ENCODE measurements around the gene EIF4E1B.
"Not testable (repeated sequence)": the region's sequence is repeated elsewhere in the genome, so short reads cannot be mapped to it uniquely, and the experiment has no call there.

Gene EIF4E1B

DNA sequence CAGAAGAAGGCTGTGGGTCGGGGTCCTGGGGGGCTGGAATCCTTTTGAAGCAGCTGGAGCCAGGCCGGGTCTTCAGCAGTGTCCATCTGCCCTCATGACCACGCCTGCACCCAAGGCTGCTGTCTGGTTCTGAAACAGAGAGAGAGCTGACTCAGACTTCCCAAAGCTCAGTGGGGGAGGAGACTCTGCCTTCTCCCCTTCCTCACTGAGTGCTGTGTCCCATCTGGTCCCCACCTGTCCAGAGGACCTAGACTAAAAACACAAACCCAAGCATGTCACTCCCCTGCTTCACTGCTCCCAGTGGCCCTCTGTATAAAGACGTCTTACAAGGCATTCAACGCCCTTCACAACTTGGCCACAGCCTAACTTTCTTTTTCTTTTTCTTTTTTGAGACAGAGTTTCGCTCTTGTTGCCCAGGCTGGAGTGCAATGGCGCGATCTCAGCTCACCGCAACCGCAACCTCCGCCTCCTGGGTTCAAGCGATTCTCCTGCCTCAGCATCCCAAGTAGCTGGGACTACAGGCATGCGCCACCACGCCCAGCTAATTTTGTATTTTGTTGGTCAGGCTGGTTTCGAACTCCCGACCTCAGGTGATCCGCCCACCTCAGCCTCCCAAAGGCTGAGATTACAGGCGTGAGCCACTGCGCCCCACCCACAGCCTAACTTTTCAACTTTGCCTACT is 30.6 kb upstream of the EIF4E1B start:
- H2AK5ac ChIP-seq (ENCODE audit: low read length, severe bottlenecking); H3K4me3 ChIP-seq (ENCODE audit: insufficient read depth in 1 of 2, low read depth in 1 of 2, low read length in 2 of 2); H3K4ac ChIP-seq (ENCODE audit: low read depth in 1 of 2, low read length in 2 of 2); H2BK15ac ChIP-seq (ENCODE audit: low read depth, poor library complexity, severe bottlenecking); H3K9ac ChIP-seq (ENCODE audit: low read length); H4K8ac ChIP-seq (ENCODE audit: low read length); H2AFZ ChIP-seq (ENCODE audit: low read depth, low read length); H2BK12ac ChIP-seq (ENCODE audit: low read length in 2 of 2); H3K9me3 ChIP-seq (ENCODE audit: control insufficient read depth, low read length); H2BK5ac ChIP-seq (ENCODE audit: low read depth, low read length, poor library complexity, severe bottlenecking); H3K18ac ChIP-seq (ENCODE audit: low read depth in 1 of 2, low read length in 2 of 2); H3K23ac ChIP-seq (ENCODE audit: low read length in 2 of 2); H3K27ac ChIP-seq (ENCODE audit: low read length, poor library complexity, severe bottlenecking); H3K14ac ChIP-seq (ENCODE audit: low read length in 2 of 2); H4K91ac ChIP-seq (ENCODE audit: low read length); H2BK120ac ChIP-seq (ENCODE audit: low read depth, low read length); H3K4me2 ChIP-seq (ENCODE audit: low read length, poor library complexity, severe bottlenecking): not testable (repeated sequence)
- H3K79me1 ChIP-seq (replicated peaks; ENCODE audit: low read length, poor library complexity, severe bottlenecking) = peaks cover 46% of the 10 kb centered on the region
- DNase-seq = peak; percentile 23
- 90% methylated on average over 19 of the region's 19 CpGs for WGBS
- peaks cover 20% of the 10 kb centered on the region for H3K4me1 ChIP-seq (ENCODE audit: control insufficient read depth, insufficient read depth, low read depth, low read length)
- H3K27me3 ChIP-seq (ENCODE audit: control insufficient read depth in 1 of 2, insufficient read depth in 1 of 2, low read length in 2 of 2) = peaks cover 0 to 16% of the 10 kb centered on the region in 2 experiments
- peaks cover 9 to 25% of the 10 kb centered on the region in 2 experiments for H3K36me3 ChIP-seq (ENCODE audit: control insufficient read depth in 1 of 2, insufficient read depth in 2 of 2, low read depth in 1 of 2, low read length in 2 of 2)

DNA sequence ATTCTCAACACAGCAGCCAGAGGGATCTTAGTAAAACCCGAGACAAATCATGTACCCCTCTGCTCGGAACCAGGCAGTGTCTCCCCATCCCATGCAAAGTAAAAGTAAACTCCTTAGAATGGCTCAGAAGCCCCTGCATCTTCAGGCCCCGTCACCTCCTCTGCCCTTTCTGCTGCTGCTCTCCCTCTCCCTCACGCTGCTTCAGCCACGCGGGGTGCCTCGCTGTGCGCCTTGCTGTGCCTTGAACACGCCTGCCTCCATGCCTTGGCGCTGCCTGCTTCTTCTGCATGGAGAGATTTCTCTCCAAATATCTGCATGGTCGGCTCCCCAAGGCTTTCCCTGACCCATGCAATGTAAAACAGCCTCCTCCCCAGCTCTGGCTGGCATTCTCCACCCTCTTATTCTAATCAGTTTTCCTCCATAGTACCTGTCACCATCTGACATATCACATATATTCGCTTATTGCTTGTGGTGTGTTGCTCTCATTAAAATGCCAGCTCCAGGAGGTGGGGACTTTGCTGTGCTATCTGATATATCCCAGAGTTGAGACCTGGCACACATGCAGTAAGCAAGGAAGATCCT is 28.5 kb upstream of the EIF4E1B start:
- DNase-seq = no peak
- Histone ChIP-seq H3K36me3 (ENCODE audit: control insufficient read depth in 1 of 2, insufficient read depth in 2 of 2, low read depth in 1 of 2, low read length in 2 of 2) (peaks cover 9 to 26% of the 10 kb centered on the region in 2 experiments), H3K4ac (ENCODE audit: low read depth in 1 of 2, low read length in 2 of 2) (no peak overlapping the region), H3K27ac (ENCODE audit: low read length, poor library complexity, severe bottlenecking) (no peak overlapping the region), H3K18ac (ENCODE audit: low read depth in 1 of 2, low read length in 2 of 2) (no peak overlapping the region), H3K4me3 (ENCODE audit: insufficient read depth in 1 of 2, low read depth in 1 of 2, low read length in 2 of 2) (no peak overlapping the region), H2AFZ (ENCODE audit: low read depth, low read length) (no peak overlapping the region), H3K4me1 (ENCODE audit: control insufficient read depth, insufficient read depth, low read depth, low read length) (peaks cover 18% of the 10 kb centered on the region), H2BK120ac (ENCODE audit: low read depth, low read length) (no peak overlapping the region), H3K14ac (ENCODE audit: low read length in 2 of 2) (peak overlapping the region in 1 of 2 experiments; percentile 77), H2BK12ac (ENCODE audit: low read length in 2 of 2) (no peak overlapping the region), H3K27me3 (ENCODE audit: control insufficient read depth in 1 of 2, insufficient read depth in 1 of 2, low read length in 2 of 2) (peaks cover 0 to 13% of the 10 kb centered on the region in 2 experiments), H3K9me3 (ENCODE audit: control insufficient read depth, low read length) (no peaks in the 10 kb centered on the region), H2BK5ac (ENCODE audit: low read depth, low read length, poor library complexity, severe bottlenecking) (no peak overlapping the region), H3K23ac (ENCODE audit: low read length in 2 of 2) (no peak overlapping the region), H4K91ac (ENCODE audit: low read length) (no peak overlapping the region), H4K8ac (ENCODE audit: low read length) (no peak overlapping the region), H3K79me1 (replicated peaks; ENCODE audit: low read length, poor library complexity, severe bottlenecking) (peaks cover 51% of the 10 kb centered on the region), H3K4me2 (ENCODE audit: low read length, poor library complexity, severe bottlenecking) (no peak overlapping the region), H2AK5ac (ENCODE audit: low read length, severe bottlenecking) (no peak overlapping the region), H3K9ac (ENCODE audit: low read length) (no peak overlapping the region), H2BK15ac (ENCODE audit: low read depth, poor library complexity, severe bottlenecking) (no peak overlapping the region)
- 86% methylated on average over 12 of the region's 12 CpGs for WGBS

DNA sequence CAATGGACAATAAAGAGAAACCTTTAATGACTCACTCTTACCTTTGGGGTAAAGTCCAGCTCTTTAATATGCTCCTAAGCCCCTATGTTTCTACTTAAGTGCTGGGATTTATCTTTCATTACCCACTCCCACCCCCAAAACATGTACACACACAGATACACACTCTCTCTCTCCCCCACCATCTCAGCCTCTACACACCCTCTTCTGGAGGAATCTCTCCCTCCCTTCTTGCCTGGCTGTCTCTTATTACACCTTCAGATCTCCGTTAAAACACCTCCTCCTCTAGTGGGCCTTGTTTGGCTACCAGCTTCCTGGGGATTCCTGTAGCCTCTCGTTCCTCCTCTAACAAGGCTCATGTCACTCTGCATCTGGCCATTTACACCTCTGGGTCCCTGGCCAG is 27.4 kb upstream of the EIF4E1B start:
- DNase-seq = no peak

DNA sequence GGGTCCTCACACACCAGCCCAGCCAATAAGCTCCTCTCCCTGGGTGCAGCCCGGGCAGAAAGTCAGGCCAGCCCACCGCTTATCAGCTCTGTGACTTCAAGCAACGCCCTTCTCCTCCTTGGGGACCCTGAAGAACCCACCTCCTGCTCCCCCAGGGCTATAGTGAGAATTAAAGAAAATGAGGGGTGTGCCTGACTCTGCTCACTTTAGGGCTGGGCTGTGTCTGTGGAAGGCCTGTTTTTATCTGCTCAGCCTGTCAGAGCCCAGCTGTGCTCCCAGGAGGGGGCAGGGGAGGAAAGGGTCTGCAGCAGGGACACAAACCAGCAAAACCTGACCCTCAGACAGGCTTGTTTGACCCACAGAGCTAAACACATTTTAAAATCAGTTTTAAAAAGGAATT is 24.4 kb upstream of the EIF4E1B start:
- H3K18ac ChIP-seq (ENCODE audit: low read depth in 1 of 2, low read length in 2 of 2) = no peak overlapping the region
- H2AK5ac ChIP-seq (ENCODE audit: low read length, severe bottlenecking) = no peak overlapping the region
- no peak for DNase-seq
- H3K23ac ChIP-seq (ENCODE audit: low read length in 2 of 2) = no peak overlapping the region
- no peak overlapping the region for H3K27ac ChIP-seq (ENCODE audit: low read length, poor library complexity, severe bottlenecking)
- no peak overlapping the region for H3K4ac ChIP-seq (ENCODE audit: low read depth in 1 of 2, low read length in 2 of 2)
- H3K36me3 ChIP-seq (ENCODE audit: control insufficient read depth in 1 of 2, insufficient read depth in 2 of 2, low read depth in 1 of 2, low read length in 2 of 2) = peaks cover 0 to 8% of the 10 kb centered on the region in 2 experiments
- peaks cover 29% of the 10 kb centered on the region for H3K4me1 ChIP-seq (ENCODE audit: control insufficient read depth, insufficient read depth, low read depth, low read length)
- H3K4me3 ChIP-seq (ENCODE audit: insufficient read depth in 1 of 2, low read depth in 1 of 2, low read length in 2 of 2) = no peak overlapping the region
- H3K9me3 ChIP-seq (ENCODE audit: control insufficient read depth, low read length) = no peaks in the 10 kb centered on the region
- no peak overlapping the region for H2BK12ac ChIP-seq (ENCODE audit: low read length in 2 of 2)
- no peak overlapping the region for H2BK120ac ChIP-seq (ENCODE audit: low read depth, low read length)
- no peak overlapping the region for H3K9ac ChIP-seq (ENCODE audit: low read length)
- H3K14ac ChIP-seq (ENCODE audit: low read length in 2 of 2) = no peak overlapping the region
- H3K4me2 ChIP-seq (ENCODE audit: low read length, poor library complexity, severe bottlenecking) = no peak overlapping the region
- H4K91ac ChIP-seq (ENCODE audit: low read length) = no peak overlapping the region
- no peaks in the 10 kb centered on the region for H3K27me3 ChIP-seq (ENCODE audit: control insufficient read depth in 1 of 2, insufficient read depth in 1 of 2, low read length in 2 of 2)
- H3K79me1 ChIP-seq (replicated peaks; ENCODE audit: low read length, poor library complexity, severe bottlenecking) = peaks cover 40% of the 10 kb centered on the region
- no peak overlapping the region for H4K8ac ChIP-seq (ENCODE audit: low read length)
- H2BK15ac ChIP-seq (ENCODE audit: low read depth, poor library complexity, severe bottlenecking) = no peak overlapping the region
- no peak overlapping the region for H2AFZ ChIP-seq (ENCODE audit: low read depth, low read length)
- no peak overlapping the region for H2BK5ac ChIP-seq (ENCODE audit: low read depth, low read length, poor library complexity, severe bottlenecking)
- 0% methylated on average over 1 of the region's 3 CpGs for WGBS

More for the DNA sequence above, 27.4 kb upstream of the EIF4E1B start:
- H2BK120ac ChIP-seq (ENCODE audit: low read depth, low read length) = no peak overlapping the region
- no peak overlapping the region for H3K14ac ChIP-seq (ENCODE audit: low read length in 2 of 2)
- no peak overlapping the region for H3K27ac ChIP-seq (ENCODE audit: low read length, poor library complexity, severe bottlenecking)
- peaks cover 53% of the 10 kb centered on the region for H3K79me1 ChIP-seq (replicated peaks; ENCODE audit: low read length, poor library complexity, severe bottlenecking)
- no peak overlapping the region for H4K8ac ChIP-seq (ENCODE audit: low read length)
- H3K36me3 ChIP-seq (ENCODE audit: control insufficient read depth in 1 of 2, insufficient read depth in 2 of 2, low read depth in 1 of 2, low read length in 2 of 2) = peaks cover 9 to 22% of the 10 kb centered on the region in 2 experiments
- peaks cover 19% of the 10 kb centered on the region for H3K4me1 ChIP-seq (ENCODE audit: control insufficient read depth, insufficient read depth, low read depth, low read length)
- H2BK15ac ChIP-seq (ENCODE audit: low read depth, poor library complexity, severe bottlenecking) = no peak overlapping the region
- no peak overlapping the region for H3K23ac ChIP-seq (ENCODE audit: low read length in 2 of 2)
- no peak overlapping the region for H2BK12ac ChIP-seq (ENCODE audit: low read length in 2 of 2)
- no peak overlapping the region for H3K4me2 ChIP-seq (ENCODE audit: low read length, poor library complexity, severe bottlenecking)
- peaks cover 0 to 6% of the 10 kb centered on the region in 2 experiments for H3K27me3 ChIP-seq (ENCODE audit: control insufficient read depth in 1 of 2, insufficient read depth in 1 of 2, low read length in 2 of 2)
- no peak overlapping the region for H2AFZ ChIP-seq (ENCODE audit: low read depth, low read length)
- no peak overlapping the region for H3K18ac ChIP-seq (ENCODE audit: low read depth in 1 of 2, low read length in 2 of 2)
- H3K4ac ChIP-seq (ENCODE audit: low read depth in 1 of 2, low read length in 2 of 2) = no peak overlapping the region
- no peak overlapping the region for H3K4me3 ChIP-seq (ENCODE audit: insufficient read depth in 1 of 2, low read depth in 1 of 2, low read length in 2 of 2)
- no peak overlapping the region for H2AK5ac ChIP-seq (ENCODE audit: low read length, severe bottlenecking)
- no peaks in the 10 kb centered on the region for H3K9me3 ChIP-seq (ENCODE audit: control insufficient read depth, low read length)
- 17% methylated on average over 1 of the region's 2 CpGs for WGBS
- H3K9ac ChIP-seq (ENCODE audit: low read length) = no peak overlapping the region
- H4K91ac ChIP-seq (ENCODE audit: low read length) = no peak overlapping the region
- no peak overlapping the region for H2BK5ac ChIP-seq (ENCODE audit: low read depth, low read length, poor library complexity, severe bottlenecking)
